Measurements from ENCODE around the gene NHEJ1.

Gene NHEJ1

DNA sequence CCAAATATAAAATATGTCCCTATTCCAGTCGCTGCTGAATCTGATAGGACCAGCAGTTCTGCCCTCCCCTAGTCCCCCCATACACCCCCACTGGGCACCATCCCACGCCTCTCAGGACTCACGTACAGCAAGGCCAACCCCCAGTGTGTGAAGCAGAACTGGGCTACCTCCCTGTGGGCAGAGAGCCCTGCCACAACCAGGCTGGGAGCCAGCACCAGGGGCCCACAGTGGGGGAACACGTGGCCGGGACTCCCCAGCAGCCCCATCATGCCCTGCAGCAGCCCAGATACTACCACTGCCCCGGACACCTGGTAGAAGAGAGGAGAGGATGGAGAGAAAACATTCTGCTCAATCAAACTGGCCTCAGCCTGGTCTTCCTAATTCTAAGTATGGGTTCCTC is 7.9 kb upstream of the NHEJ1 start:
- Mint-ChIP-seq H3K4me1 (ENCODE audit: low read depth in 2 of 2) (peaks cover 5 to 12% of the 10 kb centered on the region in 2 donors), H3K9me3 (no peaks in the 10 kb centered on the region), H3K36me3 (ENCODE audit: insufficient read depth) (peaks cover 16% of the 10 kb centered on the region), H3K27me3 (no peaks in the 10 kb centered on the region), H3K27ac (no peak overlapping the region), H3K4me3 (no peak overlapping the region)
- no peak for ATAC-seq (replicated peaks)
- no peak for DNase-seq

DNA sequence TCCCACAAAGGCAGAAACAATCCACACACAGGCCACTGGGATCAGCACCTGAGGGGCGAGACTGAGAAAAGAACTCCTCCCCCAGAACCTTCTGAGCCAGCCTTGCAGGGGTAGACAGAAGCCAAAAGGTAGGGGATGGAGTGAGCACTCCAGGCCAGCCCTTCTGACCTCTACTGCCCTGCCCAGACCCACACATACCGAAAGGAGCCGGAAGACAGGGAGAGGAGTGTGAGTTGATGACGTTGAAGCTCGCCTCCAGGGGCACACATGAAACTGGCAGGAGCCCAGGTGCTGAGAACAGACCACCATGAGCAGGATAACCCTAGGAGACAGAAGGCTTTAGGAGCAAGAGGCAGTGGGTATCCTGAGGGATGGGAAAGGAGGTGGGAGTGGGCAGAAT is 7.4 kb upstream of the NHEJ1 start:
- no peak overlapping the region for H3K4me3 Mint-ChIP-seq
- ATAC-seq (replicated peaks), result no peak

DNA sequence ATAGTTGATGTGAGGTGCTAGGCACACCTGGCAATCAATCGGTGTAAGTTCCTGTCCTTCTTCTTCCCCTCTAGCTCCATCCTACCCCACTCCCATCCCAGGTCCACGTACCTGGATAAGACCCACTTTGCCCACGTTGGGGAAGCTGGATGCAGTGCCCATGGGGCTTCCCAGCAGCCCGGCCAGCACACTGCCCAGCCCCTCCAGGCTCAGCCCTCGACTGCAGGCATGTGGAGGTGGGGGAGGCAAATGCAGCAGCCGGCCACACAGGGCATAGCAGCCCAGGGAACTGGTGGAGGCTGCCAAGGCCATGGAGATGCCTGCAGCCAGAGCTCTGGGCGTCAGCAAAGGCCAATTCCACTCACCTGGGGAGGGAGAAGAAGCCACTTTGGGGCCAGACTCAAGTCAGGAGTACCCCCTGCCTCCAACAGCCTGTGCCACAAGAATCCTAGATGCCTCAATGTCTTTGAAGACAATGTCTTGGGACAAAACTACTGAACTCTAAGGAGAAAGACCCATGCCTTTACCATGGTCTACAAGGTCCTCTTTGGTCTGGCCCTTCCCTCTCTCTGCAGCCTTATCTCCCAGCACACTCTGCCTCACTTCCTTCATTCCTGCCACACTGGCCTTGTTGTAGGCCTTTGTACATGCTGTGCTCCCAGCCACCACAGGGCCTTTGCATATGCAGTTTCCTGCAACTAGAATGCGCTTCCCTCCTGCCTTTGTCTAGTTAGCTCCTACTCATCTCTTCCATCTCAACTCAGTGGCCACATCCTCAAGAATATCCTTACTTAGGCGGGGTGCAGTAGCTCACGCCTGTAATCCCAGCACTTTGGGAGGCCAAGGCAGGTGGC is 4.7 kb upstream of the NHEJ1 start:
- DNase-seq, result no peak
- H3K4me1 Mint-ChIP-seq (ENCODE audit: low read depth in 2 of 2), result peaks cover 7 to 9% of the 10 kb centered on the region in 2 donors
- no peak for ATAC-seq (replicated peaks)
- no peak overlapping the region for H3K27ac Mint-ChIP-seq
- no peak overlapping the region for H3K4me3 Mint-ChIP-seq
- no peaks in the 10 kb centered on the region for H3K27me3 Mint-ChIP-seq
- H3K36me3 Mint-ChIP-seq (ENCODE audit: insufficient read depth), result peaks cover 15% of the 10 kb centered on the region
- H3K9me3 Mint-ChIP-seq, result no peaks in the 10 kb centered on the region

More for the DNA sequence above, 7.4 kb upstream of the NHEJ1 start:
- Mint-ChIP-seq H3K27ac (peak overlapping the region; percentile 33 to 38), H3K27me3 (no peaks in the 10 kb centered on the region), H3K4me1 (ENCODE audit: low read depth in 2 of 2) (peaks cover 5 to 9% of the 10 kb centered on the region in 2 donors), H3K9me3 (no peaks in the 10 kb centered on the region), H3K36me3 (ENCODE audit: insufficient read depth) (peaks cover 13% of the 10 kb centered on the region)
- no peak for DNase-seq

DNA sequence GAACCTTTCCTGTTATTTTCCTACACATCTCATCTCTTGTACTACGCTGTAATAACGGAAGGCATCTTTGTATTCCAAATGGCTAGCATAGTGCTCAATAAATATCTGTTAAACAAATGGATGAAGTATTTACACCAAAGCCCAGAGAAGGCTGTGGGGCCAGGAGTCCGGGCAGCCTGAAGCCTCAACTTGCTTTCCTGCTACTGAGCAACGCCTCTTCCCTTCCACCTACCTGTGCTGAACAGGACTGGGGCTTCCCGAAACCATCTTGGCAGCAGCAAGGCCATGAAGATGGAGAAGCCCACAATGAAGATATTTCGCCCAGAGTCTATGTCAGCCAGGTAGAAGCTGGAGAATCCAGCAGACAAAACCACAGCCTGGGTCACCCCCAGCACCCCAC is 2.5 kb upstream of the NHEJ1 start:
- no peak for DNase-seq
- Mint-ChIP-seq H3K27me3 (no peaks in the 10 kb centered on the region), H3K27ac (no peak overlapping the region), H3K4me1 (ENCODE audit: low read depth in 2 of 2) (peaks cover 13 to 21% of the 10 kb centered on the region in 2 donors), H3K9me3 (no peaks in the 10 kb centered on the region), H3K4me3 (no peak overlapping the region), H3K36me3 (ENCODE audit: insufficient read depth) (peaks cover 8% of the 10 kb centered on the region)
- ATAC-seq (replicated peaks), result no peak

DNA sequence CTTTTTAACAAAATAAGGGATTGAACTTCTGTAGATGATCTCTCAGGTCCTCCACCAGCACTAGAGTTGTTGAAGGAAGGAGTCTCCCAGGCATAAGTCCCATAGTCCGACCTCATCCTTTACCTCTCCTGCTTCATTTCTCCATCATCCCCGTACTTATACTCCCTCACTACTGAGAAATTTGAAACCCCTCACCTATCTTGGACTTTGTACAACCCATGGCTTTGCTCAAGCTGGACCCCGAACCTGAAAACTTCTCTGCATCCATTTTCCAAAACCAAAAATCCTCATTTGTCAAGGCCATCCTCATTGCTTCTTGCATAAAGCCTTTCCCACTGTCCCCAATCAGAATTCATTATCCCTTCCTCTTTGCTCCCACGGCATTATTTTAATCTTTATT is 482 bp upstream of the NHEJ1 start:
- peak overlapping the region; percentile 89 to 90 for H3K4me3 Mint-ChIP-seq
- no peaks in the 10 kb centered on the region for H3K9me3 Mint-ChIP-seq
- peaks cover 13 to 21% of the 10 kb centered on the region in 2 donors for H3K4me1 Mint-ChIP-seq (ENCODE audit: low read depth in 2 of 2)
- peak overlapping the region; percentile 88 to 93 for H3K27ac Mint-ChIP-seq
- peaks cover 8% of the 10 kb centered on the region for H3K36me3 Mint-ChIP-seq (ENCODE audit: insufficient read depth)
- H3K27me3 Mint-ChIP-seq, result no peaks in the 10 kb centered on the region
- ATAC-seq (replicated peaks), result no peak
- DNase-seq, result no peak

DNA sequence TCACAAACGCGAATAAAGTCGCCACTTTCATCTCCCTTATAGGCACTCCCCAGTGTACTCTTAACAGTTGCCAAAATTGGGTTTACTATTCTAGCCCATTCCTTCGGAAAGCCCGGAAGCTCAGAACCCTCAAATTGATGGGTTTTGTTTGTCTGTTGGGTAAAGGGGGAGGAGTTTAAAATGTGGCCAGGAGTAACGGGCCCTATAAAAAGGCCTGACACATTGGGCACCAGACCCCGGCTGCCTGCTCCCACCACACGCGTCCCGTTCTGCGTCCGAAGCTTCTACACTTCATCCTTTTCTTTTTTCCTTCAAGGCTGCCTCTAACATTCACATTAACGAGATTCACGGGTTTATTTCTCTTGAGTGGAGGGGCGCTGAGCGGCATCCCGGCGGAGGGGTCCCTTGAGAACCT is 837 bp downstream of the NHEJ1 start:
- peaks cover 13 to 21% of the 10 kb centered on the region in 2 donors for H3K4me1 Mint-ChIP-seq (ENCODE audit: low read depth in 2 of 2)

DNA sequence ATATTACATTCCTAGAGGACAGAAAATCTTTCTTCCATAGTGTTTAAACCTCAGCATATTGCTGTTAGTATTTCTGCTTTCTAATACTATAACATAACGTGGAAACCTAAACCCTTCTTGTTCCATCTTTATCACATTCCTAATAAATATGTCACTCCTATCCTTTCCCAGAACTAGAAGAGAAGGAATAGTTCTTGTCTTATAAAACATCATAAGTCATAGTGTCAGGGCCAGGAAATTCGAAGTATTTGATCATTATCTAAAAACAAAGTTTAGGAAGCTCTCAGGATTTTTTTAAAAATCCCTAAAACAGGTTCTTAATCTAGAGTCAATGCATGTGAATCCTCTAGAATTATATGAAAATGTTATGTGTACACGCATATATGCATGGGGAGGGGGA is 2.0 kb downstream of the NHEJ1 start:
- ATAC-seq (replicated peaks), result no peak
- Mint-ChIP-seq H3K4me1 (ENCODE audit: low read depth in 2 of 2) (peaks cover 13 to 21% of the 10 kb centered on the region in 2 donors), H3K27me3 (no peaks in the 10 kb centered on the region), H3K4me3 (no peak overlapping the region), H3K36me3 (ENCODE audit: insufficient read depth) (peaks cover 4% of the 10 kb centered on the region), H3K9me3 (no peaks in the 10 kb centered on the region), H3K27ac (peak overlapping the region in 1 of 2 donors; percentile 31)
- no peak for DNase-seq

More for the DNA sequence above, 837 bp downstream of the NHEJ1 start:
- DNase-seq (peak in 1 of 3 experiments; percentile 4), ATAC-seq (replicated peaks) (no peak)
- H3K9me3 Mint-ChIP-seq, result no peaks in the 10 kb centered on the region
- no peaks in the 10 kb centered on the region for H3K27me3 Mint-ChIP-seq
- H3K4me3 Mint-ChIP-seq, result peak overlapping the region; percentile 89 to 90
- H3K27ac Mint-ChIP-seq, result peak overlapping the region; percentile 88 to 93
- H3K36me3 Mint-ChIP-seq (ENCODE audit: insufficient read depth), result peaks cover 8% of the 10 kb centered on the region

DNA sequence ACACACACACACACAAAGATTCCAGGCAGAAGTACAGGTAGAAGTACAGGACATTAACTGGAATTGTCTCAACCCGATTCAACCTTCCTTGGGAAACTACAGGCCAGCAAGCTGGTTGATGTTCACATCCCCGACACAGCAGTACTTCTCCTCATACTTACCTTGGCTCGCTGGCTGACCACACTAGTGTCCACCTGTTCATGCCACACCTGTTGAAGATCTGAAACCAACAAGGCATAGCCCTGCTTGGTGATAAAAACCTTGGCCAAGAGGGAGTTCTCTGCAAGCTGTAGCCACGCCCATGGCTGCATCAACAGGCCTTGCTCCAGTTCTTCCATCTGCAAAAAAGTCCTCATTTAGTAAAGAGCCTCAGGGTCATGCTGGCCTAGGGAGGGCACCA is 2.6 kb downstream of the NHEJ1 start:
- H3K27me3 Mint-ChIP-seq, result no peaks in the 10 kb centered on the region
- ATAC-seq (replicated peaks) (no peak), DNase-seq (no peak)
- H3K4me3 Mint-ChIP-seq, result no peak overlapping the region
- peaks cover 13 to 21% of the 10 kb centered on the region in 2 donors for H3K4me1 Mint-ChIP-seq (ENCODE audit: low read depth in 2 of 2)
- peaks cover 7% of the 10 kb centered on the region for H3K36me3 Mint-ChIP-seq (ENCODE audit: insufficient read depth)
- no peaks in the 10 kb centered on the region for H3K9me3 Mint-ChIP-seq
- peak overlapping the region in 1 of 2 donors; percentile 31 for H3K27ac Mint-ChIP-seq

DNA sequence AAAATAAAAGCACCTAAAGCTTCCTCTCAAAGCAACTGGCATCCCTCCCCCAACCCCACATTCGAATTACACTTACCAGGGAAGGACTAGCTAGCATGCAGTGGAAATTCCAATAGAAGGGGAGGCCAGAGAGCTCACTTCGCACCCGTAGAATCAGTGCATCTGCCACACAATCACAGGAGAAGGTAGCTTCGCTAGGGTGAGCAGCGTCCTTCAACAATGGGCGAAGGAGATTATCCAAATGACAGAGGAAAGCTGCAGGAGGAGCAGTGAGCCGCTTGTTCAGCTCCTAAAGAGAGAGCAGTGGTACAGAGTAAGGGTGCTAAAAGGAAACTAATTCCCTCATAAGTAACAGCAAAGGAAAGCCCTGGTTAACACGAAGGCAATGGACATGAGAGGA is 3.2 kb downstream of the NHEJ1 start:
- Mint-ChIP-seq H3K4me3 (no peak overlapping the region), H3K9me3 (no peaks in the 10 kb centered on the region), H3K27ac (no peak overlapping the region), H3K36me3 (ENCODE audit: insufficient read depth) (peaks cover 7% of the 10 kb centered on the region), H3K4me1 (ENCODE audit: low read depth in 2 of 2) (peaks cover 13 to 21% of the 10 kb centered on the region in 2 donors), H3K27me3 (no peaks in the 10 kb centered on the region)
- ATAC-seq (replicated peaks), result no peak
- no peak for DNase-seq

DNA sequence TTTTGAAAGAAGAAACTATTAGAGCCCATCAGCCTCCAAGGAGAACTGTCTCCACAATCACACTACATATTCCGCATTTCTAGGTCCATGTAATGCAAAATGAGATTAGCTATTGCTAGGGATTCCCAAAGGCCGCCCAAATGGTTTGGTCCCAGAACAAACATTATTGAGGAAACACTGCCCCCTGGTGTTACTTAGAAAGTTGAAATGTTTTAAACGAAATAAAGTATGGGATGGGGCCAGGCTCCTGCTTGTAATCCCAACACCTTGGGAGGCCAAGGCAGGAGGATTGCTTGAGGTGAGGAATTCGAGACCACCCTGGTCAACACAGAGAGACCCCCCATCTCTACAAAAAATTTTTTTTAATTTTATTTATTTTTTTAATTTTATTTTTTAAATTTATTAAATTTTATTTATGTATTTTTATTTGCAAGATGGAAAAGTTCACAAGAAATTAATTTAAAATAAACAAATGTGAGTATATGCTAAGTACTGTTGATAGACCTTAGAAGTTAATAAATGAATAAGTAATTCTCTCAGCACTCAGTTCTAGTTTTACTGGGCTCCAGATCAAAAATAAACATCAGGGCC is 5.5 kb downstream of the NHEJ1 start:
- H3K27ac Mint-ChIP-seq, result no peak overlapping the region
- H3K27me3 Mint-ChIP-seq, result no peaks in the 10 kb centered on the region
- no peaks in the 10 kb centered on the region for H3K9me3 Mint-ChIP-seq
- ATAC-seq (replicated peaks), result peak; percentile 34
- peaks cover 7 to 13% of the 10 kb centered on the region in 2 donors for H3K4me1 Mint-ChIP-seq (ENCODE audit: low read depth in 2 of 2)
- peaks cover 8% of the 10 kb centered on the region for H3K36me3 Mint-ChIP-seq (ENCODE audit: insufficient read depth)
- H3K4me3 Mint-ChIP-seq, result no peak overlapping the region
- DNase-seq, result peak; percentile 43 to 47 (median 43)

DNA sequence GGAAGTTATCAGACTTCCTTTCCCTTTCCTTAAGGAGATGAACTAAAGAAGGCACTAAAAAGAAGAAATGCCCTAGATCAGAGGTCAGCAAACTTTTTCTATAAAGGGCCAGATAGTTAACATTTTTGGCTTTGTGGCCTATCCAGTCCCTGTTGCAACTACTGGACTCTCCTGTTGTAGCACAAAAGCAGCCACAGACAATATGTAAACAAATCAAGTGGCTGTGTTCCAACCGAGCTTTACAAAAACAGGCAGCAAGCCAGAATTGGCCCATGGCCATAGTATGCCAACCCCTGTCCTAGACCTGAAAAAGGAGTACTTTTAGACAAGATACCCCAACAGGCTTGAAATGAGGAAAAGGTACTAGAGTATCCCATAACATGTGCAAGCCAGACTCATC is 10.9 kb downstream of the NHEJ1 start:
- Mint-ChIP-seq H3K4me3 (no peak overlapping the region), H3K27me3 (no peaks in the 10 kb centered on the region), H3K9me3 (no peaks in the 10 kb centered on the region), H3K4me1 (ENCODE audit: low read depth in 2 of 2) (no peaks in the 10 kb centered on the region), H3K36me3 (ENCODE audit: insufficient read depth) (peaks cover 36% of the 10 kb centered on the region), H3K27ac (no peak overlapping the region)
- no peak for DNase-seq
- no peak for ATAC-seq (replicated peaks)

DNA sequence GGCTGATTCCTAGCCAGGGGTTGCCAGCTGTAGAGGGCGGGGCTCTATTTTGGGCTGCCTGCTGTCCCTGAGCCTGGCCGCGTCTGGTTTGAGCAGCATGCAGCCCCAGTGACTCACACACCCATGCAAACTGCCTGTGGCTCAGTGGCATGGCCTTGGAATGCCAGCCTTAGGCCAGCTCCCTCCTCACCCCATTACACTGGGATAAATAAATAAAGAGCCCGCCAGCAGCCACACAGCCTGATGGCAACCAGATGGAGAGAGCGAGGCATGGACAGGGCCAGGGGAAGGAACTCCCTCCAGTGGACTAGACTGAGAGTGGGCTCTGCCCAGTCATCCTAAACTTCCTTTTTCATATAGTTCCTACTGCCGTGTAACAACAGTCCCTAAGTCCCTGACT is 18.3 kb downstream of the NHEJ1 start:
- no peak for ATAC-seq (replicated peaks)
- H3K36me3 Mint-ChIP-seq (ENCODE audit: insufficient read depth), result peaks cover 29% of the 10 kb centered on the region
- H3K9me3 Mint-ChIP-seq, result no peaks in the 10 kb centered on the region
- no peak for DNase-seq
- no peak overlapping the region for H3K4me3 Mint-ChIP-seq
- peaks cover 0 to 3% of the 10 kb centered on the region in 2 donors for H3K4me1 Mint-ChIP-seq (ENCODE audit: low read depth in 2 of 2)
- H3K27ac Mint-ChIP-seq, result no peak overlapping the region
- H3K27me3 Mint-ChIP-seq, result no peaks in the 10 kb centered on the region

DNA sequence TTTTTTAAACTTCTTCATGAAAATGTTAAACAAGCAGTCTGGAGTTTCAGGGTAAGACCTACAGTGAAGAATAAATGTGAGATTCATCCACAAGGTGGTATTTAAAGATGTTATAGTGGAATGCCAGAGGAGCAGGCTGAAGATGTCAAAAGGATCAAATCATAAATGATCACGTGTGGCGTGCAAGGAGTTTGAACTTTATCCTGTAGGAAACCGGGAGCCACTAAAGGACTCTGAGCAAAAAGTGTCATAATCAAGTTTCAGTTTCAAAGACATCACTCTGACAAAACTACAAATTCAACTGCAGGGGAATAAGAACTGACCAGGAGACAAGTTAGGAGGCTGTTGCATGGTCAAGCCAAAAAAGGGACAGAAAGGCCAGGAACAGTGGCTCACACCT is 19.9 kb downstream of the NHEJ1 start:
- DNase-seq (no peak), ATAC-seq (replicated peaks) (no peak)
- peaks cover 0 to 3% of the 10 kb centered on the region in 2 donors for H3K4me1 Mint-ChIP-seq (ENCODE audit: low read depth in 2 of 2)
- H3K9me3 Mint-ChIP-seq, result no peaks in the 10 kb centered on the region
- no peak overlapping the region for H3K27ac Mint-ChIP-seq
- H3K27me3 Mint-ChIP-seq, result no peaks in the 10 kb centered on the region
- H3K36me3 Mint-ChIP-seq (ENCODE audit: insufficient read depth), result peaks cover 17% of the 10 kb centered on the region
- no peak overlapping the region for H3K4me3 Mint-ChIP-seq

DNA sequence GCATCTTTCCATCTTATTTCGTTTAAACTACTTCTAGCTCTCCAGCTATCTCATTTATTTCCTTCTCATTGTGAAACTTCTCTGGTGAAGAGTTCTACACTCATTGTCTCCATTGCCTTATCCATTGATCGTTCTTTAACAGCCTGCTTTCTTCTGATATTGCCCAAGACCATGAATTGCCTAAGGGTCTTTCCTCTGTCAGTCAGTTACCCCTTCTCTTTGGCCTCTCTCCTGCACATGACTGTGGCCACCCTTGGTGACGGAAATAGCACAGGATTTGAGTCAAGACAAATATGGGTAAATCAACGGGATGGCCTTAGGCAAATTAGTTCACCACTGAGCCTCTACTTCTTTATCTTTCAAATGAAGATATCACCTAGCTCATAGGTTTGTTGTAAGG is 26.6 kb downstream of the NHEJ1 start:
- no peaks in the 10 kb centered on the region for H3K9me3 Mint-ChIP-seq
- H3K27ac Mint-ChIP-seq, result no peak overlapping the region
- H3K27me3 Mint-ChIP-seq, result no peaks in the 10 kb centered on the region
- H3K36me3 Mint-ChIP-seq (ENCODE audit: insufficient read depth), result peaks cover 4% of the 10 kb centered on the region
- peaks cover 2 to 9% of the 10 kb centered on the region in 2 donors for H3K4me1 Mint-ChIP-seq (ENCODE audit: low read depth in 2 of 2)
- DNase-seq, result no peak
- ATAC-seq (replicated peaks), result no peak
- no peak overlapping the region for H3K4me3 Mint-ChIP-seq
